Karpas-422 (cell line): Measurements from ENCODE around the gene ALDH1B1. TPM values are rescaled to one million over a fixed set of nuclear protein-coding genes. Genes with fewer than 3 reads are reported as not detected.

Source experiments
- DNase-seq: peaks from one replicate; pipeline ENCODE4 v3.0.0-alpha.2; 2015
- H2AFZ ChIP-seq: fragments of 200-600 bp; sonication (generic); 2 replicates; pipeline ENCODE4 v1.6.1; 2014; ENCODE audit warnings: antibody characterized with exemption, low read length, mixed read lengths
- H3K27ac ChIP-seq: fragments of 200-600 bp; sonication (generic); 2 replicates; pipeline ENCODE4 v1.5.1; 2014; ENCODE audit warnings: mild to moderate bottlenecking, low read length, moderate library complexity
- H3K27me3 ChIP-seq: fragments of 200-600 bp; sonication (generic); 2 replicates; pipeline ENCODE4 v1.6.1; 2014; ENCODE audit warnings: low read length, mixed read lengths
- H3K36me3 ChIP-seq: fragments of 200-600 bp; sonication (generic); 2 replicates; pipeline ENCODE4 v1.6.1; 2014; ENCODE audit warnings: low read length, mixed read lengths; ENCODE audit not compliant: insufficient read depth
- H3K4me1 ChIP-seq: fragments of 200-600 bp; sonication (generic); 2 replicates; pipeline ENCODE4 v1.6.1; 2014; ENCODE audit warnings: mild to moderate bottlenecking, low read length, mixed read lengths
- H3K4me2 ChIP-seq: fragments of 200-600 bp; sonication (generic); 2 replicates; pipeline ENCODE4 v1.6.1; 2014; ENCODE audit warnings: low read length, low read depth, mild to moderate bottlenecking; ENCODE audit not compliant: poor library complexity, severe bottlenecking
- H3K4me3 ChIP-seq: fragments of 200-600 bp; sonication (generic); 2 replicates; pipeline ENCODE4 v1.5.1; 2014; ENCODE audit warnings: mild to moderate bottlenecking, antibody characterized with exemption, low read length, mixed read lengths
- H3K79me2 ChIP-seq: fragments of 200-600 bp; sonication (generic); 2 replicates; pipeline ENCODE4 v1.6.1; 2014; ENCODE audit warnings: mild to moderate bottlenecking, low read length, mixed read lengths
- H3K9ac ChIP-seq: fragments of 200-600 bp; sonication (generic); 2 replicates; pipeline ENCODE4 v1.6.0; 2014; ENCODE audit warnings: low read length
- H3K9me2 ChIP-seq: fragments of 200-600 bp; sonication (generic), shearing (Covaris generic); replicated peaks from 2 replicates; pipeline ENCODE4 v1.6.0; 2014; ENCODE audit warnings: mild to moderate bottlenecking, low read length, moderate library complexity; ENCODE audit not compliant: insufficient read depth
- H3K9me3 ChIP-seq: fragments of 300-700, 200-600 bp; sonication (generic); 2 replicates; pipeline ENCODE4 v1.6.1; 2014; ENCODE audit warnings: low read length, mixed read lengths
- H4K20me1 ChIP-seq: fragments of 200-600 bp; sonication (generic); 2 replicates; pipeline ENCODE4 v1.6.1; 2014; ENCODE audit warnings: mild to moderate bottlenecking, antibody characterized with exemption, low read length, low read depth; ENCODE audit not compliant: insufficient read depth
- total RNA-seq: library from RNA; depleted of rRNA; stranded (reverse); fragments of >200 nt; shearing (Covaris generic); gene quantifications from 2 replicates; pipeline ENCODE4 v1.2.3, GENCODE V29; 2014; ENCODE audit warnings: low replicate concordance

The ALDH1B1 gene
- total RNA-seq, 1 experiment from 2014 or later = 10.3 TPM

DNA sequence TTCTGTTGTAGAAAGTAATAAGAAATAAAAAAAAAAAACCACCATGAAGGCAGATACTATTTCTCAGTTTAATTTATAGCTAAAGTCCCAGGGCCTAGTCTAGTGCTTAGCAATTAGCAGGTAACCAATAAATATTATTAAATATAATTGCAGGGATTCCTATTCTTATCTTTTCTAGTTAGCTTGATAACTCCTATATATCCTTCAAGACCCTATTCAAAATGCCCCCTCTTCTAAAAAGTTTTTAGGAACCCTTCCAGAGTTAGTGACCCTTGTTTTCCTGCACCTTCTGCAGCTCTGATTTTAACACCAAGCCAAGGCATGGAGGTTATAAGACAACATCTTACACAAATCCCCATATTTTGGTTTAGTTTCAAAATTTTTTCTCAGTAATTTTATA, 24.6 kb upstream of the ALDH1B1 start:
- Histone ChIP-seq H3K9ac (no peak overlapping the region), H2AFZ (no peak overlapping the region), H3K9me2 (no peaks in the 10 kb centered on the region), H3K36me3 (no peaks in the 10 kb centered on the region), H3K9me3 (no peaks in the 10 kb centered on the region), H3K4me1 (no peaks in the 10 kb centered on the region; the same call in 1 of the 2 replicates), H4K20me1 (no peaks in the 10 kb centered on the region), H3K27ac (no peak overlapping the region), H3K4me2 (no peak overlapping the region), H3K27me3 (0 out of 2 replicates have a peak, but pooled peaks cover 2% of the 10 kb centered on the region), H3K4me3 (no peak overlapping the region), H3K79me2 (no peaks in the 10 kb centered on the region)
- no peak for DNase-seq

DNA sequence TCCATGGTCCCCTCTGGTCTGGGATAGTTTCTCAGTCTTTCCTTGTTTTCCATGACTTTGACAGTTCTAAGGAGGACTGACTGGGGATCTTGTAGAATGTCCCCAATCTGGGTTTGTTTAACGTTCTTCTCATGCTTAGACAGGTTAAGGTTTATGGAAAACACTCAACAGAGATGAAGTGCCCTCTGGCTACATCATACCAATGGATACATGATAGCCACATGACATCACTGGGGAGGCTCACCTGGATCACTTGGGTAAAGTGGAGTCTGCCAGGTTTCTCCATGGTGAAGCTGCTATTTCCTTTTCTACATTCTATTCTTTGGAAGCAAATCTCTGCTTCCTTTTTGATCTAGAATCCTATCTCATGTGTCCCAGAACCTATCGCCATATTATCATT, 23.8 kb upstream of the ALDH1B1 start:
- 0 out of 2 replicates have a peak, but pooled peaks cover 2% of the 10 kb centered on the region for H3K27me3 ChIP-seq
- H3K4me1 ChIP-seq = no peaks in the 10 kb centered on the region; the same call in 1 of the 2 replicates
- no peak overlapping the region for H3K4me3 ChIP-seq
- H3K36me3 ChIP-seq = no peaks in the 10 kb centered on the region
- H3K79me2 ChIP-seq = no peaks in the 10 kb centered on the region
- H4K20me1 ChIP-seq = no peaks in the 10 kb centered on the region
- H3K4me2 ChIP-seq = no peak overlapping the region
- DNase-seq = no peak
- no peaks in the 10 kb centered on the region for H3K9me2 ChIP-seq
- no peak overlapping the region for H3K27ac ChIP-seq
- no peak overlapping the region for H2AFZ ChIP-seq
- no peak overlapping the region for H3K9ac ChIP-seq
- no peaks in the 10 kb centered on the region for H3K9me3 ChIP-seq

DNA sequence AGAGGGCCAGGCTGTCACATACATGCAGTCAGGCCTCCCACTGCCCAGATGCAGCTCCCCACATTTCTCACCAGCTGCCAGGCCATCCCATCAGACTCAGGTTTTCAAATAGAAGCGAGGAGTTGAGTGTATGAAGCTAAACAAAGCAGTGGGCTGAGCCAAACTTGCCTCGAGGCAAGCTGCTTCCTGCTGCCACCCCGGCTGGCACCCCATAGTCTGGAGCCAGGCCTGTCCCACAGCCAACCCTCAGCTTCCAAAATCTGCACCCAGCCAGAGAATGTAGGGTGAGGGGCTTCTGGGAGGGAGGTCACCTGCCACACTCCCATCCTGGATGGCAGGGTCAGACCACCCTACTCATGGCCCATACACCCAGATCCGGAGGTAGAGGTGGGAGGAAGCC, 22.3 kb upstream of the ALDH1B1 start:
- Histone ChIP-seq H3K4me3 (no peak overlapping the region), H3K27me3 (0 out of 2 replicates have a peak, but pooled peaks cover 2% of the 10 kb centered on the region)
- no peak for DNase-seq

DNA sequence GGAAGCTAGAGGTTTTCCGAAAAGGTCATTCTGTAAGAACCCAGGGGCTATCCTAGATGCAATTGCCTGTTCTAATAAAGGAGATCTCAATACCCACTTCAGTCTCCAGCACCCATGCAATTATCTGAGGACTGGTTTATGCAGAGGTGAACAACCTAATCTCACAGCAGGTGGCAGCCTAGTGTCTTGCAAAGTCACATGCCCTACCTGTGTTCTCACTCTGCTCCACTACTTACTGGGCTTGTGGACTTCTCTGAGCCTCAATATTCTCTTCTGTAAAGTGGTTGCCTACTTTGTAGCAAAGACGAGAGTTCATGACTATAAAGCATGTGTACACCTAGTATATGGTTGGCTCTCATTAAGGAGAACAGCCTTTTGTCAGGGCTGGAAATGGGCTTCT, 21.0 kb upstream of the ALDH1B1 start:
- no peak overlapping the region for H3K4me2 ChIP-seq
- H3K9ac ChIP-seq = no peak overlapping the region
- DNase-seq = peak; percentile 69
- H2AFZ ChIP-seq = no peak overlapping the region
- no peaks in the 10 kb centered on the region for H3K4me1 ChIP-seq
- no peak overlapping the region for H3K4me3 ChIP-seq
- no peaks in the 10 kb centered on the region for H3K79me2 ChIP-seq
- H3K27me3 ChIP-seq = 0 out of 2 replicates have a peak, but pooled peaks cover 2% of the 10 kb centered on the region
- no peaks in the 10 kb centered on the region for H3K36me3 ChIP-seq
- no peaks in the 10 kb centered on the region for H3K9me2 ChIP-seq
- H4K20me1 ChIP-seq = no peaks in the 10 kb centered on the region
- no peaks in the 10 kb centered on the region for H3K9me3 ChIP-seq
- no peak overlapping the region for H3K27ac ChIP-seq

More for the DNA sequence above, 22.3 kb upstream of the ALDH1B1 start:
- no peaks in the 10 kb centered on the region for H3K36me3 ChIP-seq
- no peak overlapping the region for H3K9ac ChIP-seq
- no peak overlapping the region for H2AFZ ChIP-seq
- H3K4me1 ChIP-seq = no peaks in the 10 kb centered on the region; the same call in 1 of the 2 replicates
- H3K4me2 ChIP-seq = no peak overlapping the region
- no peaks in the 10 kb centered on the region for H4K20me1 ChIP-seq
- H3K27ac ChIP-seq = no peak overlapping the region
- H3K79me2 ChIP-seq = no peaks in the 10 kb centered on the region
- no peaks in the 10 kb centered on the region for H3K9me3 ChIP-seq
- H3K9me2 ChIP-seq = no peaks in the 10 kb centered on the region

DNA sequence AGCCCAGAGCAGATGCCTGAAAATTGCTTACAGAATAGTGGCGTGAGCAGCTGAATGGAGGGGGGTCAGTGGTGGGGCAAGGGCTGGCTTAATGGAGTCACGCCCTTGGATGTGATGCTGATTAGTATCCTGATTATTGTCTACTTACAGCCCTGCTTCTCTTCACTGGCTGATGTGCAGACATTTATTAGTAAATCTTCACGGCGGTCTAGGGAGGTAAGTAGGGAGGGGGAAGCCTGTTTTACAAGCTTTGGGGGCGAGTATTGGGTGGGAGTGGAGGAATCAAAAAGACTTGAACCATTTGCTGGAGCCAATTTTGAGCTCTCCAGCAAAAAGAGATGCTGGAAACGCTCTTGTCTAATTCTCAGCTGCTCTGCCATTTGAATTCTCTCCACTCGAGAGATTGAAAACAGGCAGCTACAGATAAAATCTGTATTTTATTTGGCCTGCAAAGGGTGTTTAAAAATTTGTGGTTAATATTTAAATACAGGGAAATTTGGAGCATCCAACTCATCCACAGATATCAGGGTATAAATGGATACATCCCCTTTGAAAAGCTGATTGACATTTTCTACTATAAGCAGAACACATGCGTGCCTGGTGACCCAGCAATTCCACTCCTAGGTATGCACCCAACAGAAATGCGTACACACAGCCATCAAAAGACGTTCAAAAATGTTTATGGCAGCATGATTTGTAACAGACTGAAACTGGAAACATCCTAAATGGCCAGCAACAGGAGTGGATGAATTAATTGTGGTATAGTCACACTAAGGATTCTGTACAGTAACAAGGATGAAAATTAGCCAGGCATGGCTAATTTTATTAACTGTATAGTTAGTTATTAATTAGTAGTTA, 19.5 kb upstream of the ALDH1B1 start:
- H3K36me3 ChIP-seq = no peaks in the 10 kb centered on the region
- H3K9me2 ChIP-seq = no peaks in the 10 kb centered on the region
- H3K9me3 ChIP-seq = no peaks in the 10 kb centered on the region
- H3K27ac ChIP-seq = no peak overlapping the region
- H3K9ac ChIP-seq = no peak overlapping the region
- no peak overlapping the region for H2AFZ ChIP-seq
- no peaks in the 10 kb centered on the region for H3K79me2 ChIP-seq
- no peak overlapping the region for H3K4me2 ChIP-seq
- no peaks in the 10 kb centered on the region for H3K4me1 ChIP-seq
- no peaks in the 10 kb centered on the region for H4K20me1 ChIP-seq
- no peak overlapping the region for H3K4me3 ChIP-seq
- 0 out of 2 replicates have a peak, but pooled peaks cover 2% of the 10 kb centered on the region for H3K27me3 ChIP-seq
- DNase-seq = no peak

DNA sequence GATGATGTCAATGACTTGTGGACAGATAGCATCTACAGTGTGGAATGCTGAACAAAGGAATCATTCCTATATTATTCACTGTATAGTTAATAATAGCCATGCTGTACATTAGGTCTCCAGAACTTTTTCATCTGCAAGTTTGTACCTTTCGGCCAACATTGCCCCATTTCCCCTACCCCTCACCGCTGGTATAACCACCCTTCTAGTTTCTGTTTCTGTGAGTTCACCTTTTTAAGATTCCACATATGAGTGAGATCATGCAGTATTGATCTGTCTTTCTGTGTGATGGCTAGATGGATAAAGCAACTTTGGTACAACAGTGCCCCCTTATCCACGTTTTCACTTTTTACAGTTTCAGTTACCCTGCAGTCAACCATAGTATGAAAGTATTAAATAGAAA, 18.8 kb upstream of the ALDH1B1 start:
- Histone ChIP-seq H3K9ac (no peak overlapping the region), H3K4me3 (no peak overlapping the region), H3K27me3 (0 out of 2 replicates have a peak, but pooled peaks cover under 1% of the 10 kb centered on the region), H3K36me3 (no peaks in the 10 kb centered on the region), H2AFZ (no peak overlapping the region), H3K79me2 (no peaks in the 10 kb centered on the region), H3K27ac (no peak overlapping the region), H3K4me1 (no peaks in the 10 kb centered on the region), H3K4me2 (no peak overlapping the region), H3K9me3 (no peaks in the 10 kb centered on the region), H4K20me1 (no peaks in the 10 kb centered on the region), H3K9me2 (no peaks in the 10 kb centered on the region)
- no peak for DNase-seq

DNA sequence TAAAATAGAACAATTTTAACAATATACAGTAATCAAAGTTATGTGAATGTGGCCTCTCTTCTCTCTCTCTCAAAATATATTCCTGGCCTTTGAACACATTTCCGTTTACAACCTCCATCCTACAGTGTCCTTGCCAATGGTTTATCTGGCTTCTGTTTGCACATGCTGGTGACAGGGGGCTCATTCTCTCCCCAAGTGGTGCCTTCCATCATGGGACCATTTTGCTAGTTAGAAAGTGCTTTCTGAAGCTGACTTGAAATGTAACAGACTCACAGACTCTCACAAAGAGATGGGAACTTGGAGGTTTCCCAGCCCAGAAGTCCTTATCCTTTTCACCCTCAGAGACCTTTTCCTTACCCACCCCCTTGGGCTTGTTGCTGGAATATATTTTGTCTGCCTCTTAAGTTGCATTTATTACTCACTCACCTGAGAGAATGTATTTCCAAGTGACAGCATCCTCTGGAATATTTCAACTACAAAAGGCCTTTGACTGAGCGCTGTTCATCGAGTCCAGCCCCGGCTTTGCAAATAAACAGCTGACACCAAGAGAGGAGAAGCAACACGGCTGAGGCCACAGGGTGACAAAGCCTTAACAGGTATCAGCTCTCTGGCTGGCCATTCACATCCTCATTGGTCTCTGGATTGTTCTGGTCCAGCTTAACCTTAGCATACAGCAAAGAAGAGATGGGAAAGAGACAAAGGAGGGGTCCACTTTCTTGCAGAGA, 17.5 kb upstream of the ALDH1B1 start:
- Histone ChIP-seq H4K20me1 (no peaks in the 10 kb centered on the region), H3K9me2 (no peaks in the 10 kb centered on the region), H3K79me2 (no peaks in the 10 kb centered on the region), H3K9me3 (no peaks in the 10 kb centered on the region), H3K27me3 (no peaks in the 10 kb centered on the region), H3K36me3 (no peaks in the 10 kb centered on the region), H3K4me1 (peaks cover 3% of the 10 kb centered on the region), H3K9ac (no peak overlapping the region), H3K4me3 (no peak overlapping the region), H3K4me2 (no peak overlapping the region), H3K27ac (no peak overlapping the region), H2AFZ (no peak overlapping the region)
- DNase-seq = no peak

DNA sequence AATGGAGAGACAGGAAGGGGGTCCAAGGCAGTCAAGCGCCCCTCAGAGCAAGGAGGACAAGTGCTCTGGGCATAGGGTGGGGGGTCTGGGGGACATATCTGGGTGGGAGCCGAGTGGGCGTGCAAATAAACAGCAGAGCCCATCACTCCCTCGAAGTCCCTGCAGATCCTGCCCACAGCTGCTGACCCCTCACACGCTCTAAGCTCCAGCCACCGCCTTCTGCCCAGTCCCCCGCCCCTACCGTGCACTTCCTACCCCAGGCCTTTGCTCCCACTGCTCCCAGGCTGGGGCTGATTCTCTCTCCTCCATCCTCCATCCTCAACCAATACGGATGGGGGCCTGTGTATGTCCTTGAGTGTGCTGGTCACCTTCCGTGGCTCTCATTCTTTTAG, 16.9 kb upstream of the ALDH1B1 start:
- Histone ChIP-seq H3K9me2 (no peaks in the 10 kb centered on the region), H3K4me2 (no peak overlapping the region), H2AFZ (no peak overlapping the region)

More for the DNA sequence above, 16.9 kb upstream of the ALDH1B1 start:
- Histone ChIP-seq H3K79me2 (no peaks in the 10 kb centered on the region), H4K20me1 (no peaks in the 10 kb centered on the region), H3K9ac (no peak overlapping the region), H3K4me3 (no peak overlapping the region), H3K9me3 (no peaks in the 10 kb centered on the region), H3K27ac (no peak overlapping the region), H3K36me3 (no peaks in the 10 kb centered on the region), H3K27me3 (no peaks in the 10 kb centered on the region), H3K4me1 (peaks cover 7% of the 10 kb centered on the region)
- no peak for DNase-seq
